Measurements from ENCODE around the gene TMTC2. TPM values are rescaled to one million over a fixed set of nuclear protein-coding genes. Genes with fewer than 3 reads are reported as not detected.
"Not testable (repeated sequence)": the region's sequence is repeated elsewhere in the genome, so short reads cannot be mapped to it uniquely, and the experiment has no call there.

Gene TMTC2
- total RNA-seq, 1 donor from 2014 or later, result 99.3 TPM

- Mint-ChIP-seq H3K27me3 (ENCODE audit: unreplicated experiment) (no peaks in the 10 kb centered on the region), H3K4me3 (ENCODE audit: unreplicated experiment) (no peak overlapping the region), H3K27ac (ENCODE audit: unreplicated experiment) (no peak overlapping the region), H3K9me3 (ENCODE audit: unreplicated experiment) (no peaks in the 10 kb centered on the region), H3K4me1 (ENCODE audit: low read depth, unreplicated experiment) (peaks cover 18% of the 10 kb centered on the region), H3K36me3 (ENCODE audit: unreplicated experiment) (peaks cover 10% of the 10 kb centered on the region)
- no peak for TF ChIP-seq CTCF (IDR thresholded peaks at IDR 0.05; ENCODE audit: partially characterized antibody, unreplicated experiment)
- no peak for DNase-seq
Measured at GRCh38 chr12:82801951-82802610, 115.4 kb downstream of the TMTC2 start.

- H3K27me3 Mint-ChIP-seq (ENCODE audit: unreplicated experiment), result no peaks in the 10 kb centered on the region
- peak overlapping the region; percentile 4 for H3K27ac Mint-ChIP-seq (ENCODE audit: unreplicated experiment)
- no peak for TF ChIP-seq CTCF (IDR thresholded peaks at IDR 0.05; ENCODE audit: partially characterized antibody, unreplicated experiment)
- peaks cover 7% of the 10 kb centered on the region for H3K36me3 Mint-ChIP-seq (ENCODE audit: unreplicated experiment)
- no peak overlapping the region for H3K4me3 Mint-ChIP-seq (ENCODE audit: unreplicated experiment)
- H3K9me3 Mint-ChIP-seq (ENCODE audit: unreplicated experiment), result no peaks in the 10 kb centered on the region
- no peak for DNase-seq
- H3K4me1 Mint-ChIP-seq (ENCODE audit: low read depth, unreplicated experiment), result peaks cover 19% of the 10 kb centered on the region
Measured at GRCh38 chr12:82803201-82803600, 116.5 kb downstream of the TMTC2 start.

GRCh38 chr12:82804601-82805000 is 117.9 kb downstream of the TMTC2 start:
- Mint-ChIP-seq H3K27ac (ENCODE audit: unreplicated experiment) (no peak overlapping the region), H3K4me1 (ENCODE audit: low read depth, unreplicated experiment) (peaks cover 20% of the 10 kb centered on the region), H3K9me3 (ENCODE audit: unreplicated experiment) (no peaks in the 10 kb centered on the region), H3K4me3 (ENCODE audit: unreplicated experiment) (no peak overlapping the region), H3K36me3 (ENCODE audit: unreplicated experiment) (peaks cover 7% of the 10 kb centered on the region), H3K27me3 (ENCODE audit: unreplicated experiment) (no peaks in the 10 kb centered on the region)
- TF ChIP-seq CTCF (IDR thresholded peaks at IDR 0.05; ENCODE audit: partially characterized antibody, unreplicated experiment), result no peak
- DNase-seq, result no peak

GRCh38 chr12:82805004-82805403 is 118.3 kb downstream of the TMTC2 start:
- H3K27ac Mint-ChIP-seq (ENCODE audit: unreplicated experiment); H3K36me3 Mint-ChIP-seq (ENCODE audit: unreplicated experiment); H3K27me3 Mint-ChIP-seq (ENCODE audit: unreplicated experiment); DNase-seq; H3K9me3 Mint-ChIP-seq (ENCODE audit: unreplicated experiment); H3K4me3 Mint-ChIP-seq (ENCODE audit: unreplicated experiment): not testable (repeated sequence)
- H3K4me1 Mint-ChIP-seq (ENCODE audit: low read depth, unreplicated experiment), result peaks cover 16% of the 10 kb centered on the region

- DNase-seq, result no peak
- no peak for TF ChIP-seq CTCF (IDR thresholded peaks at IDR 0.05; ENCODE audit: partially characterized antibody, unreplicated experiment)
- Mint-ChIP-seq H3K4me1 (ENCODE audit: low read depth, unreplicated experiment) (peaks cover 10% of the 10 kb centered on the region), H3K27ac (ENCODE audit: unreplicated experiment) (no peak overlapping the region), H3K36me3 (ENCODE audit: unreplicated experiment) (peaks cover 6% of the 10 kb centered on the region), H3K9me3 (ENCODE audit: unreplicated experiment) (peaks cover 5% of the 10 kb centered on the region), H3K4me3 (ENCODE audit: unreplicated experiment) (no peak overlapping the region), H3K27me3 (ENCODE audit: unreplicated experiment) (no peaks in the 10 kb centered on the region)
Measured at GRCh38 chr12:82805812-82806497, 119.2 kb downstream of the TMTC2 start.

Measured in glutamatergic neuron (in vitro differentiated cells).